Fibroblast of skin of left biceps (primary cell): ENCODE measurements around the gene TMEM131.
"Not testable (repeated sequence)": the region's sequence is repeated elsewhere in the genome, so short reads cannot be mapped to it uniquely, and the experiment has no call there.

Source experiments
- DNase-seq, 2 experiments: peaks; one replicate each; pipeline ENCODE4 v3.0.0-alpha.2; 2013; ENCODE audit warnings: low read depth in 2 of 2

TMEM131 gene

DNA sequence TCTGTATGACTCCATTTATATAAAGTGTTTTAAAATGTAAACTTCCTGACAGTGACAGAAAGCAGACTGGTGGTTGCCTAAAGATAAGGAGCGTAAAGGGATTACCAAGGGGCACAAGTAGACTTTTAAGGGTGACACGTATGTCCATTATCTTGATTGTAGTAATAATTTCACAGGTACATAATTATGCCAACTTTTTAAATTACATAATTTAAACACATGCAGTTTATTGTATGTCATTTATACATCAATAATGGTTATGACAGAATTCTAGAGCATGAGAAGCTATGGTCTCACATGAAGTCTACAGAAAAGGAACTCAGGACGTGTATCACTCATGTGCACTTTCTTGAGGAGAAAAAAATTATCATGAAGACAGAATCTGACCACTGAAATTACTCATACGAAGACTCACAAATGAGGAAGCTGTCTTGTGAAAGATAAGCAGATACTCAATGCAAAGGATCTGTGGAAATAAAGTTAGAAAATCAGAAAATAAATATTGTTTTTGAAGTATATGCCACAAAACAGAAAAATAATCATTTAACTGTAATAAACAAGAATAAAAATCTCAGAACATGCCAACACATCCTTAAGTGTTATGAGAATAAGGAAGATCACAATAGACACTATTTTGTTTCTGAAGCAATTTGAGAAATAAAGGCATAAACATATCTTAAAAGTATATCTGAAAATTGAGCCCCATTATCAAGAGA, 84.4 kb downstream of the TMEM131 start:
- no peak for DNase-seq

DNA sequence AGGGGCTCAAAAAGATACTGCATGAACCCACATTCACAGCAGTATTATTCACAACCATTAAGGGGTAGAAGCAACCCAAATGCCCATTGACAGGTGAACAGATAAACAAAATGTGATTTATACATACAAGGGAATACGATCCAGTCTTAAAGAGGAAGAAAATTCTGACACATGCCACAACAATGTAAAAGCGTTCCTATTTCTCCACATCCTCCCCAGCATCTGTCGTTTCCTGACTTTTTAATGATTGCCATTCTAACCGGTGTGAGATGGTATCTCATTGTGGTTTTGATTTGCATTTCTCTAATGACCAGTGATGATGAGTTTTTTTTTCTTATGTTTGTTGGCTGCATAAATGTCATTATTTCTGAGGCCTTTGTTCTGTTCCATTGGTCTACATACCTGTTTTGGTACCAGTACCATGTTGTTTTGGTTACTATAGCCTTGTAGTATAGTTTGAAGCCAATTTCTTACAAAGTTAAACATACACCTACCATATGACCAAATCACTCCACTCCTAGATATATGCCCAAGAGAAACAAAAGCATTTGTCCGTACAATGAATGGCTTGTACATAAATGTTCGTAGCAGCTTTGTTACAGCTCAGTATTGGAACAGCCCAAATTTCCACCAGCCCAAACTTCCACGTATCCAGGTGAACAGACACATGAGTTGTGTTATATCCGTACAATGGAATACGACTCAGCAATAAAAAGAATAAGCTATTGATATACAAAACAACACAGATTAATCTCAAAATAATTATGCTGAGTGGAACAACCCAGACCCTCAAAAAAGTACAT, 85.1 kb downstream of the TMEM131 start:
- DNase-seq: no peak

DNA sequence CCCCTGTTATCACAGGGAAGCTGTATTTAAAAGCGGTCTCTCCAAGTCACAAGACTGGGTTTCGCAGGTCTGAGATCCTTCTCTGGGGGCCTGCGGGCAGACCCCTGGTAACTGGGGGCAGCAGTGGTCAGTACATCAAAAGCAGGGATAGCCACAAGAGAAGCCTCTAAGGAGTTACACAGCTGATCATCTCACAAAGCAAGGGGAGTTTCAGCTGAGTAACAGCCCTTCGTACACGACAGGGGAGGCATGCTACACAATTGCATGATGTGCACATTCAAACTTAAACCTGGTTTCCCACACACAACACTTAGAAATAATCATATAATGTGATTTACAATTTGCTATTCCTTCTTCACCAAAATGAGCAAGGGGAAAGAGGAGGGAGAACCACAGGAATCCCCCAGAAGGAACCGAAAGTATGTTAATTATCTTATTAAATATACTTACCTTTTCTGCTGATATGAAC, 87.5 kb downstream of the TMEM131 start:
- DNase-seq: no peak

DNA sequence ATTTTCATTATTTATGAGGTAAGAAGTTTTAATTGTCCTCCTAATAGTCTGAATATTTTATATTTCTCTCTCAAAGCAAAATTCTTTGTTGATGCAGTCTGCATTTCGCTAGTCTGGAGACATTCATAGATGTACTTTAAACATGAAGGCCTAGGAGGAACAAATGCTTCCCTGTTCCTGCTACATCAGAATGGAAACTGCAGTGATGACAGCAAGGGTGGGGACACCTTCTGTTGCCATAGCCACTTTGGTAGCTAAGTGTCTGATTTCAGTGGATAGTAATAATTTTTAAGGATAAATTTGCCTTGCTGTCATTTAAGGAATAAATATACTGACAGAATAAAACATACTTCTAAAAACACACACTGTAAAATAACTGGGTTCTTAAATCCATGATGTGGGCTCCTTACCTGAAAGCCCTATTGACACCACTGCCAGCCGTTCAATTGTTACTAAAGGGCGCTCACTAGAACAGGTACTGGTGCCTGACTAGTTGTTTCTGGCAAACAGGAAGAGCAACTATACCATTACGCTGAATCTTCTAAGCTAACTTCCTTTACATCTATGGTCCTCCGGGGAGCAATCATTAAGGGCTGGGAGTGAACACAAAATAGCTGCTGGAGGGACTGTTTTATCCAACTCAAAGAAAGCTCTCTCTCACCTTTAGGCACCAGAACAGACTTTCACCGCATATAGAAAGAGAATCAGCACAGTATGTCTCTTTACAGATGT, 88.2 kb downstream of the TMEM131 start:
- DNase-seq: no peak

DNA sequence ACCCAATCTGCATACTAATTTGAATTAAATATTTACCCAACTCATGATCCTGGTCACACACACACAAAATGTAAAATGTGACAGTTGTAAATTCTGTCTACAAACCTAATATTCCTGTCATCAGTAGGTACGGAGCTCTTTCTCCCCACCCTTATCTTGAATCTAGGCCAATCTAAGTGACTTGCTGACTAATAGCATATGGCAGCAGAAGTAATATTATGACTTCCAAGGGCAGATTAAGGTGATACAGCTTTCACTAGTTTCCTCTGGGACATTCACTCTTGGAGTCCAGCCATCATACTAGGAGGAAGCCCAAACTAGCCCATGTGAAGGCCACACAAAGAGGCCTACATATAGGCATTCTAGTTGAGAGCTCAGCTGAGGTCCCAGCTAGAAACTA, 89.4 kb downstream of the TMEM131 start:
- DNase-seq: no peak

DNA sequence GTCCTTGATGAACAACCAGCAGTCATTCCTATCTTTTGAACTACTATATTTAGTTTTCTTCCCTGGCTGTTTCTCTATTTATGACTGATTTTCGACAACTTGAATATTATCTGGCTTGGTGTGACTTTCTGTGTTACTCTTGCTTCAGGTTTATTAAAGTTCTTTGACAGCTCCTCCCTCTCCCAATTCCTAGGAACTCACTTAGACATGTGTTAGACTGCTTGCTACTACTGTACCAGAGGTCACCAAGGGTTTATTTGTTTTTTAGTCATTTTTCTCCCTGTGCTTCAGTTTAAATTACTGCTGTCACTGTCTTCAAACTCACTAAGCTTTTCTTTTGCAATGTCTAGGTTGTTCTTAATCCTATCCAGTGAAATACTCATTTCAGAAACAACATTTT, 90.5 kb downstream of the TMEM131 start:
- no peak for DNase-seq

DNA sequence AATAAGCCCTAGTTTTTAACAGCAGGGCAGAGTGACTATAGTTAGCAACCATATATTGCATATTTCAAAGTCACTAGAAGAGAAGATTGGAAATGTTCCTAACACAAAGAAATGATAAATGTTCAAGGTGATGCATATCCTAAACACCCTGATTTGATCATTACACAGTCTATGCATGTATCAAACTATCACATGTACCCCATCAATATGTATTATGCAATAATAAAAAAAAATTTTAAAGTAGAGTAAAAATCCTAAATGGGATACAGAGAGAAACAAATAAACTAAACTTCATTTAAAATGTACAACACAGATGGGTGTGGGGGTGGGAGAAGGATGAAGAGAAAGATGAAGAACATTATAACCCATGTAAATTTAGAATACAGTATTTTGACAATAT, 93.9 kb downstream of the TMEM131 start:
- DNase-seq: no peak

DNA sequence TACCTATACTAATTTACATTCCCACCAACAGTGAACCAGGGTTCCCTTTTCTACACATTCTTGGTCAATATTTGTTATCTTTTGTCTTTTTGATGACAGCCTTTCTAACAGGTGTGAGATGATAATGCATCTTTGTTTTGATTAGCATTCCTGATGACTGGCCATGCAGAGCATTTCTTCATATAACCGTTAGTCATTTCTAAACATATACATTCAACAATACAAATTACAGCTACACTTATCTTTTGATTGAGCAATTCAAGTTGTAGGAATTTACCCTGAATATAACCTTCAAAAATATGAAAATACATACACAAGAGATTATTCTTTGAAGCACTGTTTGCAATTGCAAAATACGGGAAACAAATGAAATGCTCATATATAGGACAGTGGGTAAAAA, 94.9 kb downstream of the TMEM131 start:
- no peak for DNase-seq

DNA sequence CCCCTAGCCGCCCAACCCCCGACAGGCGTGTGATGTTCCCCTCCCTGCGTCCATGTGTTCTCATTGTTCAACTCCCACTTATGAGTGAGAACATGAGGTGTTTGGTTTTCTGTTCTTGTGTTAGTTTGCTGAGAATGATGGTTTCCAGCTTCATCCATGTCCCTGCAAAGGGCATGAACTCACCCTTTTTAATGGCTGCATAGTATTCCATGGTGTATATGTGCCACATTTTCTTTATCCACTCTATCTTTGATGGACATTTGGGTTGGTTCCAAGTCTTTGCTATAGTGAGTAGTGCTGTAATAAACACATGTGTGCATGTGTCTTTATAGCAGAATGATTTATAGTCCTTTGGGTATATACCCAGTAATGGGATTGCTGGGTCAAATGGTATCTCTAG, 102.7 kb downstream of the TMEM131 start:
- DNase-seq: not testable (repeated sequence)

DNA sequence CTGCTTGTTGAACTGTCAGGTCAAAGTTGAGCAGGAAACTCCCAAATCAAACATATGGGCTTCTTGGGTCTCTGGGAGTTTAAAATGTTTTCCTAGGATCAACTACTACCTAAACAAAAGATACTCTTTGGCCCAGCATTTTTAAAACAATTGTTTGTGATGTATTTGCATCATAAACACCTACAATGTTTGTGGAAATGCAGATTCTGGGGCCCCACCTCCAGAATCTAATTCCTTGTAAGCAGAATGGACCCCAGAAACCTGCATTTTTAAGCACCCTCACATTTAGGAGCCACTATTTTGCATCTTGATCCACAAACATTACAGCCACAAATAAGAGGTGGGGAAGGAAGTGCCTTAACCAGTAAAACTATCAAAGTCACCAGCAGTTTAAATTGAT, 104.1 kb downstream of the TMEM131 start:
- no peak for DNase-seq

DNA sequence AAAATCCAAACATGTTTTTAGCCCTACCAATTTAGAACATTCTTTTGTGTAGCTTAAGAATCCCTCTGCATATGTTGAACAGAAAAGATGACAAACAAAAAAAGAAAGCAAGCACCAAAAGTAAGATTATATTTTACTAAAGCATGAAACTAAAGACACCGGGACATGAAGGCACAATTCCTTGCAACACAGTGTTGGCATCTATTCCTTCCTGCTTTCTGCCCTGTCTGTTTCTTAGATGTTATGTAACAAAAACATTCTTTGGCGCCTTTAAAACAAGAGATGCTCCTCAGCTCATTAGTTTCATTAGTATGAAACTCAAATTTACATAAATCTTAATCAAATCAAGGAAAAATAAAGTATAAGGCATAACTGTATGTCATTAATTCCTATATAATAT, 106.6 kb downstream of the TMEM131 start:
- DNase-seq: no peak

DNA sequence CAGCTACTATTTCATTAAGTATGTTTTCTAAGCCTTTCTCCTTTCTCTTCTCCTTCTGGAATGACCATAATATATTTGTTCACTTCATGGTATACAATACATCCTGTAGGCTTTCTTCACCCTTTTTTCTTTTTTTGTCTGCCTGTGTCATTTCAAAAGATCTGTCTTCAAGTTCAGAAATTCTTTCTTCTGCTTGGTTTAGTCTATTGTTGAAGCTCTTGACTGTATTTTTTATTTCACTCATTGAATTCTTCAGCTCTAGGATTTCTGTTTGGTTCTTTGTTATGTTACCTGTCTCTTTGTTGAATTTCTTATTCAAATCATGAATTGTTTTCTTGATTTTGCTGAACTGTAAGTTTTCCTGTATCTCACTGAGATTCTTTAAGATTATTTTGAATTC, 109.9 kb downstream of the TMEM131 start:
- no peak for DNase-seq

DNA sequence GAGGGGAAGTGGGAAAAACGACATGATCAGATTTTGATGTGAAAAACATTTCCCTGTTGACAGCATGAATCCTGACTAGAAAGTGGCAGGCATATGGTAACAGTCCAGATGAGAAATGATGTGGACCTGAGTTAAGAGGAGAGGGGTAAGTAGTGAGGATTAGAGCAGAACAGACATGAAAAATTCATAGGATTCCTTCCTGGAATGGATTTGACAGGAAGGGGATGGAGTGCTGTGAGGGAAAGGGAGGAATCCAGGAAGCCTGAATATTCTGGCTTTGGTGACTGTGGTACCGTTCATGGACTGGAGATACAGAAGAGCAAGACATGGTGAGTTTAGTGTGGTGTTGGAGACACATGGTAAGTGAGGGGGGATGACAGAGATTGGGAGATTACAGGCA, 115.4 kb downstream of the TMEM131 start:
- DNase-seq: no peak

DNA sequence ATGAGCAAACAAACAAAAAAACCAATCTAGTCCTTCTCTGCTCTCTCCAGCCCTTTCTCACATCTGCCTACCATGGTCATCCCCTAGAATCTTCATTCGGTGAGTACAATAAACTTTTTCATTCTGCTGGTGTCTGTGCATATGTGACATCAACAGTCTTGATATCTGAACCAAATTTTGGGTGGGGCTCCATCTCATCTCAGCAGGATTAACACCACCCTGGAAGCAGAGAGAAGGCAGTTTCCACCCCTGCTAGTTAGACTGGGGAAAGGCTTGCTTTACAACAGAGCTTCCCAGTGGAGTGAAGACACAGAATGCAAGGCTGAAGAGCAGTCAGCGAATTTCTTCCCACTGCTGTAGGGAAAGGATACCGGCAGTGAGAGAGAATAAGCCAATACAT, 116.9 kb downstream of the TMEM131 start:
- DNase-seq: no peak

DNA sequence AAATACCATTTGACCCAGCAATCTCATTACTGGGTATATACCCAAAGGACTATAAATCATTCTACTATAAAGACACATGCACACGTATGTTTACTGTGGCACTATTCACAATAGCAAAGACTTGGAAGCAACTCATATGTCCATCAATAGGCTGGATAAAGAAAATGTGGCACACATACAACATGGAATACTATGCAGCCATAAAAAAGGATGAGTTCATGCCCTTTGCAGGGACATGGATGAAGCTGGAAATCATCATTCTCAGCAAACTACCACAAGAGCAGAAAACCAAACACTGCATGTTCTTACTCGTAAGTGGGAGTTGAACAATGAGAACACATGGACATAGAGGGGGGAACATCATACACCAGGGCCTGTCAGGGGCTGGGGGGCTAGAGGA, 117.4 kb downstream of the TMEM131 start:
- not testable (repeated sequence) for DNase-seq

DNA sequence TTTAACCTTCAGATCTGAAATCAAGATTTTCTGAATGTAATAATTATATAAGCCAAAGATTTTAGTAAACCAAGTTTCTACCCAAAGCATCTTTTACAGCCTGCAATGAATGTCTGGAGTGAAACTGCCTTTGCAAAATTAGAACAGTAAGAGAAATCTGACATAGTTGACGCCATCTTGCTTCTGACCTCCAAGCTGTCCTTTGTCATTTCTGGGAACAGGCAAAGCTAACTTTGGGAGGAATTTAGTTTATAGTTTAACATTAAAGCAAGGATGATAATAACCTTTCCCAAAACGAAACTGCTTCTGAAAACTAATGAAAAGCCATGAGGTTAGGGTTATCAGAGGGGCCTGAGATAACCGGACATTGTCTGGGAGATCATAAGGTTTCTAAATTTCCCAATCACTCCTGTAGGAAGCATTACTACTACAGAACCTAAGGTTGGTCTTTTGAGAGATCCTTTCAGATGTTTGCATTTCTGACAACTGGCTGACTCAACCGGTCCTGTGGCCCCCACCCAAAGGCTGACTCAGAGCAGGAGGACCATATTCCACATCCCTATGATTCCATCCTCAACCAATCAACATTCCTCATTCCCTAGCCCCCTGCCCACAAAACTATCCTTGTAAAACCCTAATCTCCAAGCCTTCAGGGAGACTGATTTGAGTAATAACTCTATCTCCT, 124.5 kb downstream of the TMEM131 start:
- peak; percentile 66 to 68 for DNase-seq

DNA sequence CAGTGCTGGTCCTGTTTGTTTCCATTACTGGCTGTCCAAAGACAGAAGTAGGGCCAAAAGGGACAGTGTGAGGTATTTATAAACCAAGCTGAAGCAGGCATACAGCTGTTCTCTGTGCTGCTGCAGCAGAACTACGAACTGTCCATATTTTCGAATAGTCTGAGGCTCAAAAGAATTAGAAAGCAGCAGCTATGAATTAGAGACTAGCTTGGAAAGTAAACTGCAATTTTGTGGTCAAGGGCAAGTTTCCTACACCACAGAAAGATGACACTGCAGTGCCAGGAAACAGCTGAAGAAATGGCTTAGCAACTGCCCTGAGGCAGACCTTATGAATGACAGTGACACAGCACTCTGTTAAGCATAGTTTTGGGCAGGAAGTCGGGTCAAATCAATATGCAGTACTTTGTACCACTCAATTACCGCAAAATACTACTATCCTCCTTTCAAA, 125.3 kb downstream of the TMEM131 start:
- peak; percentile 80 to 84 for DNase-seq

DNA sequence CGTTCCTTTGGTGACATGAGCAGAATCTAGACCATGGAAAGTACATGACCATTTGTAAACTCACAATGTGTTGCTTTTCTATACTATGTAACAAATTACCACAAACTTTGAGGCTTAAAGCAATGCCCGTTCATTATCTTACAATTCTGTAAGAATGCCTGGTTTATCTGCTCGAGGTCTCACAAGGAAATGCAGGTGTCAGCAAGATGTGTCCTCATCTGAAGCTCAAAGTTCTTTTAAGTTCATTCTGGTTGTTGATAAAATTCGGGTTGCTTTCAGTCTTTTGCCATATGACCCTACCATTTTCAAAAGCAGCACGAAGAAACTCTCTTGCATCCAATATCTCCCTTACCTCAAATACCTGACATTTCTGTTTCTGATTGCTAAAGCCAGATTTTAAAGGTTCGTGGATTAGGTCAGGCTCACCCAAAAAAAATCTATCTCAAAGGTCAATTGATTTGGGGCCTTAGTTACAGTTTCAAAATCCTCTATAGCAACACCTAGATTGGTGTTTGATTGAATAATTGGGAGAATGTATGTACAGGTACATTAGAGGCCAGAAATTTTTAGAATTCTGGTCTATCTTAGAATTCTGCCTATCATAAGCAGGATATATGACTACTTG, 125.9 kb downstream of the TMEM131 start:
- no peak for DNase-seq

DNA sequence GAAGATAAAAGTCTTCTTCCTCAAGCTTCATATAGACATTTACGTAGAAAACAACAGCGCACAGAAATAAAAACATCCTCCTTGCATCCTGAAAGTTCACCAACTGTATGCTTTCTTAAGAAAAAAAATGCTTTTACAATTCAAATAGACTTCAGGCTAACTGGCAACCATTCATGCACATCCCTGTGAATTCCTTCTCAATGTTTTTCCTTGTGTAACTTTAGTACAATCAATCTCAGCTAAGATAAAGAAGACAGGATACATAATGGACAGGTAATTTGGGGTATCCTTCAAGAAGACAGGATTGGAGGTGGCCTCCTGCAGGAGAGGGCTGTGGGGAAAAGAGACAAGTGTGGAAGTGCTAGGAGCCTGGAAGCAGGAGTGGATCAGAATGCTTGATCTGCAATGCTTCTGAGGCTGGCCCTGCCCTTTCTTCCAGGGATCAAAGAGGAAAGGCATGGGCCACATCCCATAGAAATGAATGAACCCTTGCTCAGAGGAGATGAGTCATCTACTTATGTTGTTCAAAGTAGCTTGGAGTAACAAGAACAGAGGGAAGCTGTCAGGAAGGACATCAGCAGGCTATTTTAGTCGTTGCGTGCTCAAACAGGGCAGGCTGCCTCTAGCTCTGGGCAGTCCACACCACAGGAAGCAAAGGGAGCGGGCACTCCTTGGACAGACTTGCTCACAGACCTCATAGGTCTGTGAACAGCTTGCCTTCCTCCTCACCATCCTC, 126.6 kb downstream of the TMEM131 start:
- peak; percentile 55 to 62 for DNase-seq

DNA sequence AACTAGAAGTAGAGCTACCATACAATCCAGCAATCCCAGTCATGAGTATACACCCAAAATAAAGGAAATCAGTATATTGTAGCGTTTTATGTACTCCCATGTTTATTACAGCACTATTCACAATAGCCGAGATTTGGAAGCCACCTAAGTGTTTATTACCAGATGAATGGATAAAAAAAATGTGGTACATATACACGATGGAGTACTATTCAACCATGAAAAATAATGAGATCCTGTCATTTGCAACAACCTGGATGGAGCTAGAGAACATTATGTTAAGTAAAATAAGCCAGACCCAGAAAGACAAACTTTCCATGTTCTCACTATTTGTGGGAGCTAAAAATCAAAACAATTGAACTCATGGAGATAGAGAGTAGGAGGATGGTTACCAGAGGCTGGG, 131.9 kb downstream of the TMEM131 start:
- no peak for DNase-seq

DNA sequence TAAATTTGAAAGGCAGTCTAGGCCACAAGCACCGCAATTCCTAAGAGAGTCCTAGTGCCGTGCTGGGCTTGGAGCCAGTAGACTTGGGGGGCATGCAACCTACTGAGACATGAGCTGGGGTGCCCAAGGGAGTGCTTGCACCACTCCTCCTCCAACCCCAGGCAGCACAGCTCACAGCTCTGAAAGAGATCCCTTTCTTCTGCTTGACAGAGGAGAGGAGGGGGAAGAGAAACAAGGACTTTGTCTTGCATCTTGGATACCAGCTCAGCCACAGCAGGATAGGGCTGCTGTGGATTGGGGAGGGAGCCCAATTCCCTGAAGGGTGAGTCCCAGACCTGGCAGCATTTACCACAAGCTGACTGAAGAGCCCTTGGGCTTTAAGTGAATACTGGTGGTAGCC, 134.6 kb downstream of the TMEM131 start:
- no peak for DNase-seq
